Fibroblast of lung (primary cell): ENCODE data around the gene MEGF9. TPM values are rescaled to one million over a fixed set of nuclear protein-coding genes. Genes with fewer than 3 reads are reported as not detected.

ENCODE experiments used
- DNase-seq, 2 donors: peaks; one replicate each; pipeline versions ENCODE4 v3.0.0 to v3.0.0-alpha.2; 2010; ENCODE audit warnings: low read depth in 2 of 2
- H2AFZ ChIP-seq: 2 replicates; pipeline ENCODE4 v1.5.1; 2012; ENCODE audit warnings: low read length, control low read depth, inconsistent platforms
- H3K27ac ChIP-seq: 2 replicates; pipeline ENCODE4 v1.5.1; 2011; ENCODE audit warnings: low read length, control low read depth; ENCODE audit not compliant: insufficient read depth
- H3K27me3 ChIP-seq: 2 replicates; pipeline ENCODE4 v1.5.1; 2011; ENCODE audit warnings: mild to moderate bottlenecking, low read length; ENCODE audit not compliant: control insufficient read depth, insufficient read depth
- H3K36me3 ChIP-seq: 2 replicates; pipeline ENCODE4 v1.5.1; 2011; ENCODE audit warnings: low read length; ENCODE audit not compliant: control insufficient read depth, insufficient read depth
- H3K4me1 ChIP-seq: 2 replicates; pipeline ENCODE4 v1.5.1; 2011; ENCODE audit warnings: low read length; ENCODE audit not compliant: control insufficient read depth, insufficient read depth; ENCODE audit errors: extremely low read depth
- H3K4me2 ChIP-seq: 2 replicates; pipeline ENCODE4 v1.5.1; 2011; ENCODE audit warnings: low read length, control low read depth; ENCODE audit not compliant: insufficient read depth; ENCODE audit errors: extremely low read depth
- H3K4me3 ChIP-seq, 4 experiments: fragments of 200-600 bp in 1 of 4; sonication (generic) in 1 of 4; replicated peaks in 1 of 4; 2 replicates each; pipeline ENCODE4 v1.5.1; 2011 to 2016; ENCODE audit warnings: low read length in 4 of 4, low read depth in 3 of 4, mild to moderate bottlenecking in 3 of 4, control low read depth in 2 of 4, inconsistent platforms in 1 of 4, mixed read lengths in 1 of 4; ENCODE audit not compliant: insufficient read depth in 1 of 4; ENCODE audit errors: control extremely low read depth in 1 of 4
- H3K79me2 ChIP-seq: 2 replicates; pipeline ENCODE4 v1.5.1; 2012; ENCODE audit warnings: mild to moderate bottlenecking, low read length, inconsistent platforms; ENCODE audit not compliant: control insufficient read depth, insufficient read depth
- H3K9ac ChIP-seq: 2 replicates; pipeline ENCODE4 v1.5.1; 2011; ENCODE audit warnings: mild to moderate bottlenecking, low read length, control low read depth; ENCODE audit not compliant: insufficient read depth
- H3K9me3 ChIP-seq: 2 replicates; pipeline ENCODE4 v1.5.1; 2012; ENCODE audit warnings: low read depth, low read length; ENCODE audit not compliant: control insufficient read depth, insufficient read depth
- H4K20me1 ChIP-seq: 2 replicates; pipeline ENCODE4 v1.5.1; 2011; ENCODE audit warnings: low read length; ENCODE audit not compliant: control insufficient read depth, insufficient read depth; ENCODE audit errors: extremely low read depth
- CTCF ChIP-seq, 2 donors: IDR thresholded peaks in 1 of 2; conservative IDR thresholded peaks in 1 of 2; 1 replicate in 1 of 2; 2 replicates in 1 of 2; pipeline ENCODE4 v1.5.1; 2011 to 2012; ENCODE audit warnings: low read length in 2 of 2, control low read depth in 1 of 2, inconsistent platforms in 1 of 2, low read depth in 1 of 2, mild to moderate bottlenecking in 1 of 2
- EZH2 ChIP-seq: IDR thresholded peaks from 2 replicates; pipeline ENCODE4 v1.5.1; 2012; ENCODE audit warnings: low read length, control low read depth, mild to moderate bottlenecking; ENCODE audit errors: missing control alignments
- polyA plus RNA-seq, 2 donors: library from polyadenylated mRNA; depleted of rRNA in 1 of 2; stranded (reverse) in 1 of 2; unstranded in 1 of 2; fragments of >200 nt; gene quantifications; 2 replicates each; pipeline ENCODE4 v1.2.1, GENCODE V29; 2011 to 2012; ENCODE audit warnings: missing spikeins in 1 of 2
- total RNA-seq: library from RNA; depleted of rRNA; stranded (reverse); fragments of >200 nt; gene quantifications from 2 replicates; pipeline ENCODE4 v1.2.1, GENCODE V29; 2014

MEGF9 gene
- total and polyA plus RNA-seq, 2 donors (not counting 1 experiment from before 2014, with no cell fraction given) = 15.8 to 24.9 TPM

- Histone ChIP-seq H4K20me1 (no peaks in the 10 kb centered on the region), H3K79me2 (no peaks in the 10 kb centered on the region), H3K4me1 (peaks cover 2% of the 10 kb centered on the region), H3K9ac (no peak overlapping the region), H3K36me3 (no peaks in the 10 kb centered on the region), H3K4me3 (no peak overlapping the region), H3K27ac (no peak overlapping the region), H2AFZ (no peak overlapping the region), H3K27me3 (no peaks in the 10 kb centered on the region), H3K9me3 (no peaks in the 10 kb centered on the region), H3K4me2 (no peak overlapping the region)
- TF ChIP-seq CTCF (conservative IDR thresholded peaks at IDR 0.05 in 1 of 2, IDR thresholded peaks at IDR 0.05 in 1 of 2; ENCODE audit: low read depth in 1 of 2, low read length in 2 of 2) = no peak
- no peak for TF ChIP-seq EZH2
- DNase-seq = no peak
These were observed 126.9 kb downstream of the MEGF9 start for GRCh38 chr9:120587328-120587727.

GRCh38 chr9:120583958-120584369, 130.3 kb downstream of the MEGF9 start:
- H2AFZ ChIP-seq = peak overlapping the region; percentile 35
- H3K4me2 ChIP-seq = no peak overlapping the region
- no peaks in the 10 kb centered on the region for H3K27me3 ChIP-seq
- peak overlapping the region; percentile 45 for H3K27ac ChIP-seq
- no peaks in the 10 kb centered on the region for H4K20me1 ChIP-seq
- TF ChIP-seq CTCF (conservative IDR thresholded peaks at IDR 0.05 in 1 of 2, IDR thresholded peaks at IDR 0.05 in 1 of 2; ENCODE audit: low read depth in 1 of 2, low read length in 2 of 2) (no peak), EZH2 (no peak)
- H3K9ac ChIP-seq = no peak overlapping the region
- no peaks in the 10 kb centered on the region for H3K36me3 ChIP-seq
- peaks cover 9% of the 10 kb centered on the region for H3K79me2 ChIP-seq
- H3K4me1 ChIP-seq = peaks cover 3% of the 10 kb centered on the region
- H3K4me3 ChIP-seq = no peak overlapping the region
- DNase-seq = peak; percentile 73 to 93
- H3K9me3 ChIP-seq = no peaks in the 10 kb centered on the region

- Histone ChIP-seq H3K9ac (peak within 1 kb of the TSS; percentile 76), H2AFZ (peak within 1 kb of the TSS; percentile 99), H3K4me1 (peaks cover 3% of the 10 kb centered on the region), H3K27me3 (no peaks in the 10 kb centered on the region), H3K27ac (peak within 1 kb of the TSS; percentile 81), H3K9me3 (no peaks in the 10 kb centered on the region), H3K4me3 (peak within 1 kb of the TSS; percentile 62 to 99 (median 86)), H4K20me1 (no peaks in the 10 kb centered on the region), H3K4me2 (peak within 1 kb of the TSS; percentile 59), H3K36me3 (no peaks in the 10 kb centered on the region), H3K79me2 (peaks cover 29% of the 10 kb centered on the region)
- peak; percentile 98 for DNase-seq
- no peak for TF ChIP-seq CTCF (conservative IDR thresholded peaks at IDR 0.05 in 1 of 2, IDR thresholded peaks at IDR 0.05 in 1 of 2; ENCODE audit: low read depth in 1 of 2, low read length in 2 of 2)
- no peak for TF ChIP-seq EZH2
These were observed 134.0 kb downstream of the MEGF9 start, which contains the start of gene CDK5RAP2 for GRCh38 chr9:120580051-120580896. Gene CDK5RAP2 (minus strand): TSS chr9:120580167. CDS start chr9:120579978, 189 bp downstream.
